MG63 (cell line): ENCODE results near the gene ZC2HC1C. TPM values are rescaled to one million over a fixed set of nuclear protein-coding genes. Genes with fewer than 3 reads are reported as not detected.

Experiments
- DNase-seq: peaks from one replicate; pipeline ENCODE4 v3.0.0-alpha.2; 2020
- H3K27me3 ChIP-seq: fragments of 250-450 bp; sonication (Bioruptor Pico); 2 replicates; pipeline ENCODE4 v1.5.1; 2020; ENCODE audit warnings: mild to moderate bottlenecking, moderate library complexity
- H3K36me3 ChIP-seq: fragments of 250-450 bp; sonication (Bioruptor Pico); 2 replicates; pipeline ENCODE4 v1.5.1; 2020; ENCODE audit warnings: mild to moderate bottlenecking, moderate library complexity
- H3K4me3 ChIP-seq: fragments of 250-450 bp; sonication (Bioruptor Pico); 2 replicates; pipeline ENCODE4 v1.5.1; 2020; ENCODE audit warnings: mild to moderate bottlenecking, moderate library complexity
- H3K9me3 ChIP-seq: fragments of 250-450 bp; sonication (Bioruptor Pico); 2 replicates; pipeline ENCODE4 v1.5.1; 2020; ENCODE audit warnings: mild to moderate bottlenecking, moderate library complexity
- total RNA-seq: library from RNA; depleted of rRNA; stranded (reverse); fragments of >200 nt; shearing (Covaris generic); gene quantifications from 2 replicates; pipeline ENCODE4 v1.2.3, GENCODE V29; 2014; ENCODE audit warnings: low replicate concordance; rRNA removed

Gene ZC2HC1C, protein sequence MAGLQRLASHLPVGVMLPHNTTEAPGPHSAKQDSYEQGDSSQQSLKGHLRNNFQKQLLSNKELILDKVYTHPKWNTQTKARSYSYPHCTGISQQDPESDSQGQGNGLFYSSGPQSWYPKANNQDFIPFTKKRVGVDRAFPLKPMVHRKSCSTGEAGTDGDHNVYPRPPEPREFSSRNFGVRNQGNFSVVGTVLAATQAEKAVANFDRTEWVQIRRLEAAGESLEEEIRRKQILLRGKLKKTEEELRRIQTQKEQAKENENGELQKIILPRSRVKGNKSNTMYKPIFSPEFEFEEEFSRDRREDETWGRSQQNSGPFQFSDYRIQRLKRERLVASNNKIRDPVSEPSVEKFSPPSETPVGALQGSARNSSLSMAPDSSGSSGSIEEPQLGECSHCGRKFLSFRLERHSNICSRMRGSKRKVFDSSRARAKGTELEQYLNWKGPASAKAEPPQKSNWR
- 0.99 TPM in 1 of 2 replicates, not detected in the other for total RNA-seq

DNA sequence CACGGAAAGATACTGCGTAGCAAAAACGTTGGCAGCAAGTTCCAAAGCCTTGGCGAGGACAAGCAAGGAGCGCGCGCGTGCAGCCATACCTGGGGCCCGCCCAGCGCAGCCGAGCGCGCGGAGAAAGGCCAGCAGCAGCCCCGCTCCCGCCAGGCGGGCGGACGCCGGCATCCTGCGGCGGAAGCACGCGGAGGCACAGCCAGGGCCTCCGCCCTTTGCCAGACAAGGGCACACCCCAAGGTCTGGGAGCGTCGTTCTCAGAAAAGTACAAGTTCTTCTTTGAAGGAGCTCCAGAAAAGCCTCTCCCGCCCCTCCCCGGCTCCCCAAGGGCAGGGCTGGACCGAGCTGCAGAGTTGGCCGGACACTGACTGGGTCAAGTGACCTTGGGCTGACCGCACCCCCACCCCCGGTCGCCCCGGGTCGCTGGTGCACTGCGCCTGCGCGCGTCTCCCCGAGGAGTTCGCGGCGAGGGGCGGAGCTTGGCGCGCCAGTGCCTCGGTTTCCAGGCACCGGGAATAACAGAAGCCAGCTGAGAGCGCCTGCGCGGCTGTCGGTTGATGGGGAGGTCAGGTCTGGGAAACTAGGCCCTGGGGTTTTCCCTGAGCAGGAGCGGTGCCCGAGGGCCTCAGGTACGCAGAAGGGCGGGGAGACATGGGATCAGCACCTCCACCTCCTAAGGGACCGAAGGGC lies at the start of gene ZC2HC1C:
Gene ZC2HC1C (plus strand): TSS at position 521 of the 690 bp plus-strand sequence. CDS start 933 bp downstream, outside the sequence.
- Histone ChIP-seq H3K36me3 (no peaks in the 10 kb centered on the region), H3K9me3 (no peaks in the 10 kb centered on the region), H3K27me3 (no peaks in the 10 kb centered on the region), H3K4me3 (peak within 1 kb of the TSS; percentile 45)
- DNase-seq, result peak; percentile 87

DNA sequence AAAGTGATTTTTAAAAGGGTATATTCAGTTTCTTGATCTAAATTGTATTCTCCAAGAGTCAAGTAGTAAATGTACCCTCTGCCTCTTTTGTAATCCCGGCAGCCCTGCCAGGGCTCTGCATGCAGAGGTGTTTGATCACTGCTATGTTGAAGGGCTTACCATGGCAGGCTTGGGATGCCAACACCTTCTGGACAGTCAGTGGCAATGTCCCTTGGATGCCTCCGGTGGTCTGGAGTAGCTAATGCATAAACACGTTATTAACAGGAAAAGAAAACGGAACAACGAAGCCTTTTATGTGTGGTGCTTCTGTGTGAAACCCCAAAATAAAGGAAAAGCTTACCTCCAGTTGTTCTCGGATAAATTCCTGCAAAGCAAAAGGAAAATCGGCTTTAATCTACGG lies 46.8 kb upstream of the ZC2HC1C start:
- no peaks in the 10 kb centered on the region for H3K27me3 ChIP-seq
- peaks cover 15% of the 10 kb centered on the region for H3K36me3 ChIP-seq
- DNase-seq, result peak; percentile 18

DNA sequence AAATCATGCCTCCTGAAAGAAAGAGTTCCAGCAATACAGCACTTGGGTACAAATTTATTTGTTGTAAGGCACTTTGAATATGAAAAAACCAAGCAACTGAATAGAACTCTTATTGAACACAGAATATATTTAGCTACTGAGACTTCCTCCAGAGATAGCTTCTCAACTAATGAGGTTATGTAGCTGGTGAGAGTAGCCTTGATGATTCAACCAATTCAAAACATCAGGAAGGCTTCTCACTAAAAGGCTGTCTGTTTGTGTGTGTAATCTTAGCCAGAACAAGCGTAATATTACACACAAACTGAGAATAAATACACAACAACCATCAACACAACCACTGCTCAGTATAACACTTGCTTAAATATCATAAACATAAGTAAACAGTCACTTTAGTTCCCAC lies 46.3 kb upstream of the ZC2HC1C start:
- H3K36me3 ChIP-seq, result peaks cover 15% of the 10 kb centered on the region
- no peaks in the 10 kb centered on the region for H3K9me3 ChIP-seq
- H3K27me3 ChIP-seq, result no peaks in the 10 kb centered on the region
- no peak for DNase-seq
- no peak overlapping the region for H3K4me3 ChIP-seq

More for the DNA sequence above, 46.8 kb upstream of the ZC2HC1C start:
- Histone ChIP-seq H3K4me3 (no peak overlapping the region), H3K9me3 (no peaks in the 10 kb centered on the region)

DNA sequence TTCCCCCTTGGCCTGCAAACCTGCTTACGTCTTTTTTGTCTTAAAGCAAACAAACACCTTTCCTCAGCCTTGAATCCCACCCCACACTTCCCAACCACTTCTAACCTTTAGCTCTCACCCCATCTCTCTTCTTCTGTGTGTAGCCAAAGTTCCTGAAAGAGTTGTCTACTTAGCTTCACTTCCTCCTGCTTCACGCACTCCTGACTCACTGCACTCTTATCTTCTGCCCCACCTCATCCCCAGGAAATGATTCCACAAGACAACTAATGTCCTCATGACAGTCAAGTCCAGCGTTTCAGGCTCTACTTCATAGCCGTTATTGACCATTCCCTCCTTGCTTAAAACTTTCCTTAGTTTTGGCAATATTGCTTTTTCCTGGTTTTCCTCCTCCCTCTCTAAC lies 44.4 kb upstream of the ZC2HC1C start:
- no peak for DNase-seq
- Histone ChIP-seq H3K27me3 (no peaks in the 10 kb centered on the region), H3K4me3 (no peak overlapping the region), H3K36me3 (peaks cover 7% of the 10 kb centered on the region), H3K9me3 (no peaks in the 10 kb centered on the region)

DNA sequence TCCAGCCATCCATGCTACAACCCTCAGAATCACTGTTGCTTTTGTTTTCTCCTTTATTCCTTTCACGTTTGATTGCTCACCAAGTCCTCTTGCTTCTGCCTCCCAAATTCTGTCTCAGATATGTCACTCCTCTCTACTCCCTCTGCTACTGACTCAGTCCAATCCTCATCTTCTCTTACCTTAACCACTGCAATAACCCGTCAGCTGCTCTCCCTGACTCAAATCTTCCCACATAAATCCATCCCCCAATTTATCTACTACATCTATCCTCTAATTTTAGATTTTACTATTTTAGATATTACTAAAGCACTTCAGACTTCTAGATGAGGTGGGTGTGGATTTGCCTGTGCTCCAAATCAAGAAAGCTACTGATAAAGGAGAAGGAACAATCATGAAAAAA lies 43.6 kb upstream of the ZC2HC1C start:
- Histone ChIP-seq H3K9me3 (no peaks in the 10 kb centered on the region), H3K36me3 (peaks cover 9% of the 10 kb centered on the region), H3K27me3 (no peaks in the 10 kb centered on the region), H3K4me3 (no peak overlapping the region)
- DNase-seq, result no peak

DNA sequence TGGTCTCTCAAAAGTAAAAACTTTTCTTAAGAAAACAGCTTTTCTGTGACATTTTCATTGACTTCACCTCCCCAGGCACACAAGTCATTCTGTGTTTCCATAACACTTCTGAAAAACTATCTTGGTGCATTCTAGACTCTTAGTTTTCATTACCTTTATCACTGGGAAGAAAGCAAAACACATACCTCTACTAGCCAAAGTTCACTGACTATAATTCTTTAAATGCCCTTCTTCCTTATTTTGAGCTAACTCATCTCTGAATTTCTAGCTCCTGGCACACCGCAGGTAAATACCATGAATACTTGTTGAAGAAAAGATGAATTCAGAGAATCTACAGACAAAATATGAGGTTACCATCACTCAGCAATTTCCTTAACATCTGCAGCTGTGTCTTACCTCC lies 39.3 kb upstream of the ZC2HC1C start:
- H3K4me3 ChIP-seq, result no peak overlapping the region
- DNase-seq, result no peak
- no peaks in the 10 kb centered on the region for H3K9me3 ChIP-seq
- no peaks in the 10 kb centered on the region for H3K27me3 ChIP-seq
- peaks cover 5% of the 10 kb centered on the region for H3K36me3 ChIP-seq

DNA sequence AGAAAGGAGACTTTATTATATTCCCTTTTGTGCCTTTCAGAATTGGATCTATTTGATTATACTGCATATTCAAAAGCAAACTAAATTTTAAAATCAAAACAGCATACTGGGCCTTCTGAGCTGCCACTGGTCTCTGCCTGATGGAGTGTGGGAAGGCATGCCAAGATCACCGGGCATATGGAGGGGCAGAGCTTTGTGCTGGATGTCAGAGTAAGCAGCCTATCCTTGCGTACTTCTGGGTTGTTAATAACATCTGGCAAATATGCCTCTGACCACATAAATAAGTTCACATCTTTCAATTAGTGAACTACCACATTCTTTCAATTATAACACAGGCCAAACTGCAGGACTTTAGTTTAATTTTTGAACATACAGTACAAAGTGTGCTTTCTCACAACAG lies 36.5 kb upstream of the ZC2HC1C start:
- H3K27me3 ChIP-seq, result no peaks in the 10 kb centered on the region
- no peak overlapping the region for H3K4me3 ChIP-seq
- H3K9me3 ChIP-seq, result no peaks in the 10 kb centered on the region
- no peak for DNase-seq
- H3K36me3 ChIP-seq, result peaks cover 5% of the 10 kb centered on the region

DNA sequence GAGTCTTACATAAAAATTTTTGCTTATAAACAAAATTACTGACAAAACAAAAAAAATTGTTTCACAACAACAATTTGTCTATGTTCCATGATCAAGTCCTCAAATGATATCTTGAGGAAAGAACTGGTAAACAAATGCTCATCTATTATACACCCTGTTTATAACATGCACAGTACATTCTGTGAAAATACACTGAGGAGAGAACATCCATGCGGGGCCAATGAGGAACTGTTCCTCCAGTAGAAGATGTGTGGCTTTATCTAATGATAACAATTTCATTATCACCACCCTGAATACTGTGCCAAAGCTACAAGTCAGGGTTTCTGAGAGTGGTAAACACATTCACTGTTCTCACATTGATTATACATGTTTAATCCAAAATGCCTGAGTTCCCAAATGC lies 28.9 kb upstream of the ZC2HC1C start:
- peaks cover 20% of the 10 kb centered on the region for H3K36me3 ChIP-seq
- H3K27me3 ChIP-seq, result no peaks in the 10 kb centered on the region
- DNase-seq, result no peak
- H3K4me3 ChIP-seq, result no peak overlapping the region
- H3K9me3 ChIP-seq, result no peaks in the 10 kb centered on the region

DNA sequence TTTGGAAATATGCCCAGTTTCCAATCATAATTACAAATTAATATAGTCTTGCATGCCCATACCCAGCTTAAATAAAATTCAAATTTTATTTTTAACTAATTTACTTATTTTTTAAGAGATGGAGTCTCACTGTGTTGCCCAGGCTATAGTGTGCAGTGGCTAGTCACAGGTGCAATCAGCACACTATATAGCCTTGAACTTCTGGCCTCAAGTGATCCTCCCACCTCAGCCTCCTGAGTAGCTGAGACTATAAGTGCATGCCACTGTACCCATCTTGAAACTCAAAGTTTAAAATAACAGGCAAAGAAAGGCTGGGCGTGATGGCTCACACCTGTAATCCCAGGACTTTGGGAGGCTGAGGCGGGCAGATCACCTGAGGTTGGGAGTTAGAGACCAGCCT lies 28.5 kb upstream of the ZC2HC1C start:
- H3K9me3 ChIP-seq, result no peaks in the 10 kb centered on the region
- no peak for DNase-seq
- no peak overlapping the region for H3K4me3 ChIP-seq
- peaks cover 20% of the 10 kb centered on the region for H3K36me3 ChIP-seq
- H3K27me3 ChIP-seq, result no peaks in the 10 kb centered on the region

DNA sequence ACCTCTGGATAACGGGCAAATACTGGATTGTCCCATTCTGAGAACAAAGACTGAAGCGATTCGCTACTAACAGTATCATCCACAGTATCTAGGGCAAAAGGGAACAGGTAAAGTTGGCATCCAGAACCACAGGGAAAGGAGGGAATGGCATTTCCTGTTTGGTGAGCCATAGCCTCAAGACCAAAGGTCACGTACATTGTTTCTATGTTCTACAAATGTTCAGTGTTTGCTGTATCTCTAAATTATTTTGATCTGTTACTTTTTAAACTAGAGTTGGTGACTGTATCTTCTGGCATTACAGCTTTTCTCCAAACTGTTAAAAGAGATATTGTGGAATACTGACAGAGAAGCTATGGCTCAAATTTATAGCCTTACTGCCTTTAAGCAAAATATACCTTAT lies 27.8 kb upstream of the ZC2HC1C start:
- H3K27me3 ChIP-seq, result no peaks in the 10 kb centered on the region
- H3K4me3 ChIP-seq, result no peak overlapping the region
- DNase-seq, result no peak
- H3K9me3 ChIP-seq, result no peaks in the 10 kb centered on the region
- H3K36me3 ChIP-seq, result peaks cover 20% of the 10 kb centered on the region

DNA sequence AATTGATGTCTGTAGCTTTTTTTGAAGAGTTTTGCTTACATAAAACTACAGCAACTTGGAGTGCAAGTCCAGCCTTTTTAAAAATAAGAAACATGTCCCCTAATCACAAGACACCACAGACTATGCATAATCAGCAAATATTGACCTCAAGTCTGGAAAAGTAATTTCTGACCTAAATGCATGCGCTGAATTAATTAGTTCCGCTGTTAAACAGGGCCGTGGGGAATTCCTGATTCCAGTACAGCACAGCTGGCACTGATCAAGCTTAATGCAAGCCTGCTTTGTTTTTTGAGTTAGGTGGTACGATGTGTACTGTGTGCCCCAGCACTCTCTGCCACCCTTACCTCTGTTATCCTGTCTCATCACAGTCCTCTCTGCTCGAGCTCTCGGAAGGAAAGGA lies 27.4 kb upstream of the ZC2HC1C start:
- no peak overlapping the region for H3K4me3 ChIP-seq
- H3K9me3 ChIP-seq, result no peaks in the 10 kb centered on the region
- no peaks in the 10 kb centered on the region for H3K27me3 ChIP-seq
- no peak for DNase-seq
- H3K36me3 ChIP-seq, result peaks cover 20% of the 10 kb centered on the region

DNA sequence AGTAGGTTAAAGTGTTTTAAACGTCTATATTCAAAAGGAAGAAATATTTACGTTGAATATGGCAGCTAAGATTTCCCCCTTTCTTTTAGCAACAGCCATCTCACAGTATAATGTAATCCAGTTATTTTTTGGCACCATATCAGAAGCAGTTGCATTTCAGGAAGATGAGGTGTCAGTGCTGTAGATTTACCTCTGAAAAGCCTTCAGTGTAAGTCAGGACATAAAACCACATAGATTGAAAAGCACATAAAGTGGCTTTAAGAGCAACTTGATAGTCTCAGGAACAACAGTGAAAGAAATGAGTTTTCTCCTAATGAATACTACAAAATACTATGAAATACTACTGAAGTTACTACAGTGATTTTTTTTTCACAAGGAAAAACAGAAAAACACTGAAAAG lies 25.1 kb upstream of the ZC2HC1C start:
- no peak for DNase-seq
- Histone ChIP-seq H3K4me3 (no peak overlapping the region), H3K36me3 (peaks cover 25% of the 10 kb centered on the region), H3K9me3 (no peaks in the 10 kb centered on the region), H3K27me3 (no peaks in the 10 kb centered on the region)

DNA sequence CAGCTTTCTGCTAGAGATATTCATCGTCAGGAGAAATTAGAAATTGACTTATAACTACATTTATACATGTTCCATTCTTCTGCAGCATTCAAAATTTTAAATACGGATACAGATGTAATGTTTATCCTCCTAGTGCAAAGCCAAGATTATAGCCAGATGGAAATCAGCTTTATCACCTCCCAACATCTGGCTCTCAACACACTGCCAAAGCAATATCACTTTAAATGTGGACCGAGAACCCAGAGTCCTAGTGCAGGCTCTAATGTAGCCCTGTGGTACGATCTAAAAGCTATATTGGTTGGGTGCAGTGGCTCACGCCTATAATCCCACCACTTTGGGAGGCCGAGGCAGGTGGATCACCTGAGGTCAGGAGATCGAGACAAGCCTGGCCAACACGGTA lies 24.7 kb upstream of the ZC2HC1C start:
- Histone ChIP-seq H3K9me3 (no peaks in the 10 kb centered on the region), H3K27me3 (no peaks in the 10 kb centered on the region), H3K36me3 (peaks cover 28% of the 10 kb centered on the region), H3K4me3 (no peak overlapping the region)
- DNase-seq, result no peak

DNA sequence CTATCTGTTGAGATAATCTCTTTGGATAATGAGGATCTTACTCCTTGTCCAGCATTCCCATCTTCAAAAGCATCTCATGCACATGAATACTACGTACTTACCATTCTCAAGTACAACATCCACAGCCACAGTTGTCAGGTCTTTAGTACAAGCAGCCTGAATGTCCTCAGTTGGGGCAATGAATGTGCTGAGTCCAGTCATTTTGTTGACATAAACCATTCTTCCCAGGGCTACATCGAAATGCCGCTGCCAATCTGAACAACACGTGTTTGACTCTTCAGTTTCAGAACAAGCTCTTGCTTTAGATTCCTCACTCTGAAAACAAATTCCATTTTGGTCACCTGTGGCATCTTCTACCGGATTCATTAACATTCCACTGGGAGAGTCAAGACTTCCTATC lies 23.2 kb upstream of the ZC2HC1C start:
- DNase-seq, result no peak
- Histone ChIP-seq H3K9me3 (no peaks in the 10 kb centered on the region), H3K4me3 (no peak overlapping the region), H3K27me3 (no peaks in the 10 kb centered on the region), H3K36me3 (peaks cover 24% of the 10 kb centered on the region)

DNA sequence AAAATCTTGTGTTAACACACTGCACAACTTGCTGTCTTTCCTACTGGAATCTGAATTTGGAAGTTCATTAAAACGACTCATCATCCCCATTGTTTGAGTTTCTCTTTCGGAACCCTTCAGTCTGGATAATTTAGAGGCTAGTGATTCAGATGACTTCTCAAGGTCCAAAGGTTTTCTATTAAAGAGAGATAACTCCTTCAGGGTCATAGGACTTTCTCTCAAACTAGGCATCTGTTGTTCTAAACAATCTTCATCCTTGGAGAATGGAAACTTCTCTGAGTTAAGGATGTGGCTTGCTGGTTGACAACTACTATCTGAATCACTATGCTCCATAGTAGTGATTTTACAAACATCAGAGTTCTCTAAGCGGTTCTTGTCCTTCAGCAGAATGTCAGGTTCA lies 22.5 kb upstream of the ZC2HC1C start:
- no peak for DNase-seq
- H3K9me3 ChIP-seq, result no peaks in the 10 kb centered on the region
- H3K4me3 ChIP-seq, result no peak overlapping the region
- peaks cover 21% of the 10 kb centered on the region for H3K36me3 ChIP-seq
- no peaks in the 10 kb centered on the region for H3K27me3 ChIP-seq

DNA sequence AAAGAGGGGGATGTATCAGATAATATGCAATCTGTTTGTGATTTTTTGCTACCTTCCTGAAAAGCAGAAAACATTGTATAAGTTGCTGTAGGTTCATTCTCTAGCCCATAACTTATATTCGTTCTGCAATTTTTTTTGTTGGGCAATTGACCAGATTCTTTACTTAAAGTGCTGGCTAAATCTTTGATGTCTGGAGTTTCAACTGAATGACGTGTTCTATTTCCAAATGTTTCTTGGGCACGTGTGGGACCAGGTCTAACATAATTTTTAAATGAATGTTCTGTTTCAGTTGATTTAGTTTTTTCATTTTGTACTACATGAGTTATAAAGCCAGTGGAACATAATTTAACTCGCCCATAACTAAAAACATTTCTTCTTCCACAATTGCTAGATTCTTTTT lies 21.9 kb upstream of the ZC2HC1C start:
- Histone ChIP-seq H3K9me3 (no peaks in the 10 kb centered on the region), H3K27me3 (no peaks in the 10 kb centered on the region), H3K36me3 (peaks cover 18% of the 10 kb centered on the region), H3K4me3 (no peak overlapping the region)
- DNase-seq, result no peak

DNA sequence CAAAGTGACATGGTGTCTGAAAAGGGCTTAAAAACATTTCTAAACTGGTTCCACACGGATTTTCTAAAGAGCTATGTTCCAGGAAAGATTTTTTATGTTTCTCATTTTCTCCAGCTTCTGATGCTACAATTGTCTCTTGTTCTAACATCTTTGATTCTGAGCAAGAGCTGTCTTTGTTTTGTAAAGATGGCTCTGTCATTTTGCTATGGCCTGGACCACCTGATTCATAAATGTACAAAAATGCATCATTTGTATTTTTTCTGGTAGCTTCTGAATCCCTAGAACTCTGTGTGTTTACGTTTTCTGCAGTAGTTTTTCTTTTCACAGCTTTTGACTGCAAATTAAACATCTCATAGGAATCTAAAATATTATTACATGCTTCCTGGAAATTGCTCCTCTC lies 21.3 kb upstream of the ZC2HC1C start:
- no peaks in the 10 kb centered on the region for H3K9me3 ChIP-seq
- no peaks in the 10 kb centered on the region for H3K27me3 ChIP-seq
- H3K36me3 ChIP-seq, result peaks cover 17% of the 10 kb centered on the region
- no peak overlapping the region for H3K4me3 ChIP-seq
- no peak for DNase-seq

DNA sequence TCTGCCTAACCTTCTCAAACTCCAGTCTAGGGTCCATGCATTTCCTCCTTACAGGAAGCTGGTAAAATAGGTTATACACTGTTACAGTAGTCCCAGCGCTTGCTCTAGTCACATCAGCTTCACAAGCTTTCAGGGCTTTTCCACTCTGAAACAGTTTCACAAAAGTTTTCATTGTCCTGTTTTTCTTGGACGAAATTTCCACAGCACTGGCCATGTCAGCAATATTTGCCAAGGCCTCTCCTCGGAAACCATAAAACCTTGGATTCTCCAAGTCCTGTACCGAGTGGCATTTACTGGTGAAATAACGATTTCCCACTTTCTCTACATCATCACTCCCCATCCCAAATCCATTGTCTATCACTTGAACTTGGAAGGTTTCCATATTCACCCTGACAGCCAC lies 20.3 kb upstream of the ZC2HC1C start:
- DNase-seq, result no peak
- Histone ChIP-seq H3K4me3 (no peak overlapping the region), H3K27me3 (no peaks in the 10 kb centered on the region), H3K36me3 (peaks cover 12% of the 10 kb centered on the region), H3K9me3 (no peaks in the 10 kb centered on the region)
